IPS-18c (cell line): ENCODE data around the gene UBN2.
A peak's percentile ranks its signal among the peaks of the same experiment; 100 is the strongest.
"Not testable (repeated sequence)": the region's sequence is repeated elsewhere in the genome, so short reads cannot be mapped to it uniquely, and the experiment has no call there.

Source experiments
- H3K4me3 ChIP-seq: 2 replicates; pipeline ENCODE4 v1.7.0; 2013; ENCODE audit warnings: low read depth, mild to moderate bottlenecking, low read length, moderate library complexity; ENCODE audit not compliant: insufficient read depth
- H3K9me3 ChIP-seq: one replicate; pipeline ENCODE4 v1.6.1; 2013; ENCODE audit warnings: mild to moderate bottlenecking, low read length, moderate library complexity; ENCODE audit not compliant: control insufficient read depth, insufficient read depth

Gene UBN2

DNA sequence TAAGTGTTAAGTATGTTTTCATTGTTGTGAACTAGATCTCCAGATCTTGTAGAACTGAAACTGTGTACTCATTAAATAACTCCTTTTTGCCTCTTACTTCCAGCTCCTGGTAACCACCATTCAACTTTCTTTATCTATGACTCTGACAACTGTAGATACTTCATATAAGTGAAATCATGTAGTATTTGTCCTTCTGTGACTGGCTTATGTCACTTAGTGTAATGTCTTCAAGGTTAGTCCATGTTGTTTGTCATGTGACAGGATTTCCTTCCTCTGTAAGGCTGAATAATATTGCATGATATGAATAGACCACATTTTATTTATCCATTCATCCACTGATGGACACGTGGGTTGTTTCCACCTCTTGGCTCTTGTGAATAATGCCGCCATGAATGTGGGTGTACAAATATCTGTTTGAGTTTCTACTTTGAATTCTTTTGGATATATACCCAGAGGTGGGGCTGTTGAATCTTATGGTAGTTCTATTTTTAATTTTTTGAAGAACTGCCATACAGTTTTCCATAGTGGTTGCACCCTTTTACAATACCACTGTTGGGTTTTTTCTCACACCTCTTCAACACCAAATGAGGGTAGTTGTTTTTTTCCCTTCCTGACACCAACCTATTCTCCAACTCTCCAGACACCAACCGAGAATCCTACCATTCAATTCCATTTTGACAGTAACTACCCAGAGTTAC lies 99.4 kb downstream of the UBN2 start:
- Histone ChIP-seq H3K4me3 (no peak overlapping the region), H3K9me3 (no peaks in the 10 kb centered on the region)

DNA sequence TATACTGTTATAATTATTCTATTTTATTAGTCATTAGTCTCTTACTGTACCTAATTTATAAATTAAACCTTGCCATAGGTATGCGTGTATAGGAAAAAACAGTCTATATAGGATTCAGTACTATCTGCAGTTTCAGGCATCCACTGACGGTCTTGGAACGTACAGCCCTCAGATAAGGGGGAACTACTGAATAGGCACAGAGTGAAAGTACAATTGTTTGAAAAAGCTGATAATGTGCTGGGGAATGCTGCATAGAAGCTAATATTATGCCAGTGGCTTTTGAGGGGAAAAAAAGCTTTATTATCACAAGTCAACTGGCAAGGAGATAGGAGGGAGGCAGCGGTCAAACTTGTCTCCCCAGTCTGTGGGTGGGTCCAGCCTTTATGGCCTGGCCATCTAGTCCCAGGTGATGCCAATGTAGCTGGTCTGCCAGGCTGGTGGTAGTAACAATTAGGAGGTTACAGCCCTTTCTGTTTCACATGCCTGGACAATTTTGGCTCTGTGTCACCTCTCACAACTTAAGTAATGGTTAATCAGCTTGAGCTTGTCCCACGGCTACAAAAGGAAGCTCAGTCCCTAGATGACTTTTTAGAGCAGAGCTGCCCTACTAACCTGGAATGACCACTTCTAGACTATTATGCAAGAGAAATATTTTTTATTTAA lies 101.8 kb downstream of the UBN2 start:
- H3K4me3 ChIP-seq: no peak overlapping the region
- H3K9me3 ChIP-seq: no peaks in the 10 kb centered on the region

DNA sequence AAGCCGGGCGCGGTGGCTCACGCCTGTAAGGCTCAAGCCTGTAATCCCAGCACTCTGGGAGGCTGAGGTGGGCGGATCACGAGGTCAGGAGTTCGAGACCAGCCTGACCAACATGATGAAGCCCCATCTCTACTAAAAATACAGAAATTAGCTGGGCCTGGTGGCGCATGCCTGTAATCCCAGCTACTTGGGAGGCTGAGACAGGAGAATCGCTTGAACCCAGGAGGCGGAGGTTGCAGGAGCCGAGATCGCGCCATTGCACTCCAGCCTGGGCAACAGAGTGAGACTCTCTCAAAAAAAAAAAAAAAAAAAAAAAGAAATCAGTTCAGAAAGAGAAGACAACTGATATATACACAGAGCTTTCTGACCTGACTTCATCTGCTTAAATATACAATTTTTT lies 102.4 kb downstream of the UBN2 start:
- not testable (repeated sequence) for H3K9me3 ChIP-seq

DNA sequence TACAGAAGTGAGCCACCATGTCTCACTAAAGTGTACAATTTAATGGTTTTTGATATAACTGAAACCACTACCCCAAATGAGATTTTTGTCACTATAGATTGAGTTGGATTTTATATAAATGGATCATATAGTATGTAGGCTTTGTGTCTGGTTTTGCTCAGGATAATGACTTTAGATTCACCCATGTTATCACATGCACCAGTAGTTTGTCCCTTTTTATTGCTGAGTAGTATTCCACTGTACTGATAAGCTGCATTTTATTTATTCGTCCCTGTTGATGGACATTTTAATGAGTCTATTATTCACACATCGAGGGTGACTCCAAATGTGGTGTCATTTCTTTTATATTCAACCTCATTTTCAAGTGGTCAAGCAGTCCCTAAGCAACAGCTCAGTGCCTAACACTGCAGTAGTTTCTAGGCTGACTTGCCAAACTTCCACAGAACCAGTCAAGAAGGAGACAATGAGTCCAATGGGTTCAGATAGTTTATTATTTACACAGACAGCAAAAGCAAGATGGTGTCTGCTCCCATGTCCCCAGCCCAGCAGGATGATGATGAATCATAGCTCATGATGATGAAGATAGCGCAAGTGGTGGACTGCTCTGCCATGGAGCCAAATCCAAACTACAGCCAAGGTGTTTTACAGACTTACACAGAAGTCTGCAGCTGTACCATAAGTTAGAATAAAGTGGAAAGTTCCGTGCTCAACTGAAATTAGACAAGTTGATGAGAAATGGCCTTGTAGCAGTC lies 103.5 kb downstream of the UBN2 start:
- Histone ChIP-seq H3K9me3 (no peaks in the 10 kb centered on the region), H3K4me3 (no peak overlapping the region)

More for the DNA sequence above, 102.4 kb downstream of the UBN2 start:
- H3K4me3 ChIP-seq: not testable (repeated sequence)

DNA sequence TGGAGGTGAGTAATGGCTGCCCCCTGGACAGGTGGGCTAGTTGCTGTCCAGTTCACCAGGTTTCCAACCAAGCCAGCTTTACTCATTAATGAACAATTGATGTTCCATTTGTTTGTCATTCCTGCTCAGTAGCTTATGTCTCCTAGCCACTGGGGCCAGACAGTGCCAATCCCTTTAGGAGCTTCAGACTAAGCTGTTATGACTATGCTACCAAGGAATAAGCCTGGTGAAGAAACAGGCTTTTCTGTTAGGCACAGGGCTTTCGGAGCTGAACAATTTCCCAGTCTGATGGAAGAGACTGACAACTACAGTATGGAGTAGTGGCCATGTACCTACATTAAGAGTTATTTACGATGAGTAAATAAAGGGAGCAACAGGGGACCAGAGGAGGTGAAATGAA lies 108.0 kb downstream of the UBN2 start:
- Histone ChIP-seq H3K4me3 (no peak overlapping the region), H3K9me3 (no peaks in the 10 kb centered on the region)

DNA sequence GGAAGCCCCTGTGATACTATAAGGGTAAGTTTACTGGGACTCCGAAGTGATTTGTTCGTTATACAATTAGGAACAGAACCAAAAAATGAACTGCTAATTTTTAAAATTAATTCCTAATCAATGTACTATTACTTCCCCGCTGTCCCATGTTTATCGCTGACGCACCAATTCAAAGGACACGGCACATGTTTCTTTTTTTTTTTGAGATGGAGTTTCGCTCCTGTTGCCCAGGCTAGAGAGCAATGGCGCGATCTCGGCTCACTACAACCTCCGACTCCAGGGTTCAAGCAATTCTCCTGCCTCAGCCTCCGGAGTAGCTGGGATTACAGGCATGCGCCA lies 108.6 kb downstream of the UBN2 start:
- Histone ChIP-seq H3K4me3 (peak overlapping the region; percentile 87; the same call in 1 of the 2 replicates), H3K9me3 (no peaks in the 10 kb centered on the region)

DNA sequence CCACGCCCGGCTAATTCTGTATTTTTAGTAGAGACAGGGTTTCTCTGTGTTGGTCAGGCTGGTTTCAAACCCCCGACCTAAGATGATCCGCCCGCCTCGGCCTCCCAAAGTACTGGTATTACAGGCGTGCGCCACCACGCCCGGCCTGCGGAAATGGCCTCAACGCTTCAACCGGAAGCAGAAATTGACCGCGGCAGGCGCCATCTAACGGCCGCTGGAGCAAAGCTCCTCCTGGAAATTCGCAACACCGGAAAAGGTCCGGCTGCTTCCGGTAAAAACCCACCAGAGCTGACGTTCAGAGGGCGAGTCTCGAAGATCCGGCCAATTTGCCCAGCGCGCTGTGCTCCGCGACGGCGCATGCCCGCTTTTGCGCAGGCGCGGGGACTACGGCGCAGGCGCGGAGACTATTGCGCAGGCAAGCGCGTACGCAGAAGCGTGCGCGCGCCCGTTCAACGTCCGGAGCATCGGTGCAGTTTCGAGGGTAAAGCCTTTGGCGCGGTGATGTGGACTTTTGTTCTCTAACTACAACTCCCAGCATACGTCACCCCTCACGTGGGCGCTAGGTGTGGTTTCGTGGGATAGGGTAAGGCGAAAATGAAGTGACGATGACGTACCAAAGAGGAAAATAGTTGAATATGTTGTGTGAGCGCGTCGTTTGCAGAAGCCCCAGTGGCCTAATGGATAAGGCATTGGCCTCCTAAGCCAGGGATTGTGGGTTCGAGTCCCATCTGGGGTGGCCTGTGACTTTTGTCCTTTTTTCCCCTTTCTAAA lies 109.2 kb downstream of the UBN2 start:
- Histone ChIP-seq H3K9me3 (no peaks in the 10 kb centered on the region), H3K4me3 (peak overlapping the region; percentile 87)

DNA sequence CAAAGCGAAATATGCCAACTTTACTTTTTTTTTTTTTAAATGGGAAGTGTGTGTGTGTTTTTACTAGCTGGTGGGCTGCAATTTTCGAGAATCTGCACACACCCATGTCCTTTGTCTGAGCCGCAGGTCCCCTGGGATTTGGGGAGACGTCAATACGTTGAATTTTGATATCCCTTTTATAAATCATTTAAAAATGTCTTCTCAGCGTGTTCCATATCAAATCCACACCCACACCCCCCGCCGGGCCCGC lies 109.7 kb downstream of the UBN2 start:
- Histone ChIP-seq H3K4me3 (peak overlapping the region; percentile 87), H3K9me3 (no peaks in the 10 kb centered on the region)

DNA sequence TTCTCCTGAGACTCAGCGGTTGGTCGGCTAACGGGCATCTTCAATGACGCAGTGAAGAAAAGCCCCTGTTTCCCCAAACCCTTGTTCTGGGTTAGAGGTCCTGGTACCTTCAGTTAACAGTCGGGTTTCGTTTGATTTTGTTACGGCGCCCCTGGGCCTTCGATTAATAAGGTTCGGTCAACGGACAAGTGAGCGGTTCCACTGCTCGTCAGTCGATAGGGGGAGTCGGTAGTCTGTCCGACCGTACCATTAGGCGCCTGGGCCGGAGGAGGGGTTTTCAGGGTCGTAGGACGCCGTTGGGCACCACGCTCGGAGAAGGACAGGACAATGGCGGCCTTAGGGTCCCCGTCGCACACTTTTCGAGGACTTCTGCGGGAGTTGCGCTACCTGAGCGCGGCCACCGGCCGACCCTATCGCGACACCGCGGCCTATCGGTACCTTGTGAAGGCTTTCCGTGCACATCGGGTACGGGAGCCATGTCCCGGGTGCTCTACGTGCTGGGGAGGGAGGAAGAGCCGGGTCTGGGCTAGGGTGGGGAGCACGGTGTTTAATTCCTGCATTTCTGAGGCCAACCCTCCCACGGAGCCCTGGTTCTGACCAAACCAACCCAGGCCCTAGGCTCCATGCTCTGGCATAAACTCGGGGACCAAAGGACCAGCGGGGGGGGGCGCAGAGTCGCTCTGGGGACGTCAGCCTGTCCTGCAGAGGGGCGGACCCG lies 110.2 kb downstream of the UBN2 start, which contains the start of gene FMC1:
Gene FMC1 (plus strand): TSS at position 280 of the 718 bp plus-strand sequence. CDS start 48 bp downstream, at position 328.
- Histone ChIP-seq H3K9me3 (no peaks in the 10 kb centered on the region), H3K4me3 (peak within 1 kb of the TSS; percentile 87)

DNA sequence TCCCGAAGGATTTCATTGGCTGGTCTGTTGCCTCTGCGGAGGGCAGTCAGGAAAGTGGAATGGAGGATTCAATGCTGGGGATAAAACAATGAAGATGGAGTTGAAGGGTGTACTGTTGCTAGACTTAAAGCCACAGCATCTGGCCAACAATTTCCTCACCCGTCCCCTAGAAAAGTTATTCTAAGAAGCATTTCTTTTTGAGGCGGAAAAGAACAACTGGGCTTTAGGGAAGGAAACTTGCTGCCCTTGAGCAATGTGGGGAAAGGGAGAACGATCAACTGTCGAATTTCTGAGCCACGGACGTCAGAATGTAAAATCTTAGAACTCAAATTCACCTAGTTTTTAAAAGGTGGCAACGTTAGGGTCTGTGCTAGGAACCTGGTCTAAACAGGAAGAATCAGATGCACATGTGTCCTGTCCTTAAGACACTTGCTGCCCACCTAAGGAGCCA lies 110.8 kb downstream of the UBN2 start:
- Histone ChIP-seq H3K4me3 (peak overlapping the region; percentile 87), H3K9me3 (no peaks in the 10 kb centered on the region)

DNA sequence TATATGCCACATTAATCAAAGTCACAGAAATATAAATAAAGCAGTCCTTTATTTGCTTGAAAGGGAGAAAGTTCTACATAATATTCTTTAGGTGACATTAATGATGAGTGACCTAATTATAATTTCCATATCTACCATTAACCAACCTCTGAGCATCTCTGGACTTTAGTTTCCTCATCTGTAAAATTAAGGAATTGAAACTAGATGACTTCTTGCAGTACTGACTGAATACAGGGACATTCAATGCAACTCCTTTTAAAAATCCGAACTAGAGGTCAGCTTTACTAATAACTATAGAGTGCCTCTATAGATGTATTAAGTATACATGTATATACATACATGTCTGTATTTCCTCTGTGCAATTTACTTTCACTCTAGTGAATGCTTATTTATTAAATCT lies 114.0 kb downstream of the UBN2 start:
- no peaks in the 10 kb centered on the region for H3K9me3 ChIP-seq
- no peak overlapping the region for H3K4me3 ChIP-seq

DNA sequence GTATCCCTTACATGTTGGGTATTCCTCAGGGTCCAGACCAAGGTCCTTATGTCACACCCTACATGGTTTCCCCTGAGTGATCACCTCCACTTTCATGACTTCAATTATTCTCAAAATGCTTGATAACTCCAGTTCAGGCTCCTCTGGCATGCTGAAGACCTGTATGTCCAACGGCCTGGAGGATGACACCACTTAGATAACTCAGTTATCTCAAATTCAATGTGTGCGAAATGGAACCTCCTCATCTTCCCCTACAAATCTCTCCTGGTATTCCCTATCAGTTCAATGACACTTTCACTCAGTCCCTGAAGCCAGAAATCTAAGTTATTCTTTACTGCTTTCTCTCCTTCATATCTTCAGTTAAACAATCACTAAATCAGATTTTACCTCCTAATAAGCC lies 120.0 kb downstream of the UBN2 start:
- Histone ChIP-seq H3K9me3 (no peaks in the 10 kb centered on the region), H3K4me3 (no peak overlapping the region)

DNA sequence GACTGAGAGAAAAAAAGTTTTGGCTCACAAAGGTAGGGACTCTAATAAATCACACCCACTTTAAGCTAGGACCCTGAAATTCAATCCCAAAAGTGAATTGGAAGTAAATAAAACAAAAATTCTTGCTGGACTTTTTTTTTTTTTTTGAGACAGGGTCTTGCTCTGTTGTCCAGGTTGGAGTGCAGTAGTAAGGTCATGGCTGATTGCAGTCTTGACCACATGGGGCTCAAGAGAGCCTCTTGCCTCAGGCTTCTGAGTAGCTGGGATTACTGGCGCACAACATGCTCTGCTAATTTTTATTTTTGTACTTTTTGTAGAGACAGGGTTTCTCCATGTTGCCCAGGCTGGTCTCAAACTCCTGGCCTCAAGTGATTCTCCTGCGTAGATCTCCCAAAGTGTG lies 123.7 kb downstream of the UBN2 start:
- H3K9me3 ChIP-seq: no peaks in the 10 kb centered on the region

DNA sequence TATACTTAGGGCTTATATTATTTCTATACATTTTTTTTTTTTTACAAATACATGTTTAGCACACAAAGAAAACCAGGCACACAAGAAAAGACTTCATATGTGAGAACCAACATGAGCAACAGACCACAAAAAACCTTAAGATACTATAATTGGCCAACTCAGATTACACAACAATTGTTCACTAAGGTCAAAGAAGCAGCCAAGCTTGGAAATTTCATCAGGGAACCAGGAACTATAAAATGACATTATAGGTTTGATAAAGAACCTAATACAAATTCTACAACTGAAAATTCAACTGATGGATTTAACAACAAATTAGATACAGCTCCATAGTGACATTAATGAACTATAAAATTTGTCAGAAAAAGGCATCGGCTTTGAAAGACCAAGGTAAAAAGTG lies 124.3 kb downstream of the UBN2 start:
- Histone ChIP-seq H3K9me3 (no peaks in the 10 kb centered on the region), H3K4me3 (no peak overlapping the region)

More for the DNA sequence above, 123.7 kb downstream of the UBN2 start:
- no peak overlapping the region for H3K4me3 ChIP-seq
